Stimulated activated CD4-positive, alpha-beta T cell treated with anti-CD3 and anti-CD28 coated beads, Interleukin-4, amount 100 ng/mL, for 1 hour (primary cell): Measurements from ENCODE around the gene HOXD12.

ENCODE experiments used
- DNase-seq: peaks from one replicate; pipeline ENCODE4 v3.0.0-alpha.2; 2020

HOXD12 gene

DNA sequence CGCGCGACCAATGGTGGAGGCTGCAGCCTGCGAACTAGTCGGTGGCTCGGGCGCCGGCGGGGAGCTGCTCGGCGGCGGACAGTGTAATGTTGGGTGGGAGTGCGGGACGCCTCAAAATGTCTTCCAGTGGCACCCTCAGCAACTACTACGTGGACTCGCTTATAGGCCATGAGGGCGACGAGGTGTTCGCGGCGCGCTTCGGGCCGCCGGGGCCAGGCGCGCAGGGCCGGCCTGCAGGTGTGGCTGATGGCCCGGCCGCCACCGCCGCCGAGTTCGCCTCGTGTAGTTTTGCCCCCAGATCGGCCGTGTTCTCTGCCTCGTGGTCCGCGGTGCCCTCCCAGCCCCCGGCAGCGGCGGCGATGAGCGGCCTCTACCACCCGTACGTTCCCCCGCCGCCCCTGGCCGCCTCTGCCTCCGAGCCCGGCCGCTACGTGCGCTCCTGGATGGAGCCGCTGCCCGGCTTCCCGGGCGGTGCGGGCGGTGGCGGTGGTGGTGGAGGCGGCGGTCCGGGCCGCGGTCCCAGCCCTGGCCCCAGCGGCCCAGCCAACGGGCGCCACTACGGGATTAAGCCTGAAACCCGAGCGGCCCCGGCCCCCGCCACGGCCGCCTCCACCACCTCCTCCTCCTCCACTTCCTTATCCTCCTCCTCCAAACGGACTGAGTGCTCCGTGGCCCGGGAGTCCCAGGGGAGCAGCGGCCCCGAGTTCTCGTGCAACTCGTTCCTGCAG, 23.3 kb downstream of the HOXD12 start, which contains the start of gene HOXD9:
TSS of gene HOXD9 (plus strand) at position 37 of the 728 bp plus-strand sequence. CDS start at position 87, 50 bp downstream.
- DNase-seq = no peak

- DNase-seq = no peak
Measured at GRCh38 chr2:176123411-176124109, 24.0 kb downstream of the HOXD12 start.

GRCh38 chr2:176124110-176124946, 24.7 kb downstream of the HOXD12 start:
- DNase-seq = no peak

DNA sequence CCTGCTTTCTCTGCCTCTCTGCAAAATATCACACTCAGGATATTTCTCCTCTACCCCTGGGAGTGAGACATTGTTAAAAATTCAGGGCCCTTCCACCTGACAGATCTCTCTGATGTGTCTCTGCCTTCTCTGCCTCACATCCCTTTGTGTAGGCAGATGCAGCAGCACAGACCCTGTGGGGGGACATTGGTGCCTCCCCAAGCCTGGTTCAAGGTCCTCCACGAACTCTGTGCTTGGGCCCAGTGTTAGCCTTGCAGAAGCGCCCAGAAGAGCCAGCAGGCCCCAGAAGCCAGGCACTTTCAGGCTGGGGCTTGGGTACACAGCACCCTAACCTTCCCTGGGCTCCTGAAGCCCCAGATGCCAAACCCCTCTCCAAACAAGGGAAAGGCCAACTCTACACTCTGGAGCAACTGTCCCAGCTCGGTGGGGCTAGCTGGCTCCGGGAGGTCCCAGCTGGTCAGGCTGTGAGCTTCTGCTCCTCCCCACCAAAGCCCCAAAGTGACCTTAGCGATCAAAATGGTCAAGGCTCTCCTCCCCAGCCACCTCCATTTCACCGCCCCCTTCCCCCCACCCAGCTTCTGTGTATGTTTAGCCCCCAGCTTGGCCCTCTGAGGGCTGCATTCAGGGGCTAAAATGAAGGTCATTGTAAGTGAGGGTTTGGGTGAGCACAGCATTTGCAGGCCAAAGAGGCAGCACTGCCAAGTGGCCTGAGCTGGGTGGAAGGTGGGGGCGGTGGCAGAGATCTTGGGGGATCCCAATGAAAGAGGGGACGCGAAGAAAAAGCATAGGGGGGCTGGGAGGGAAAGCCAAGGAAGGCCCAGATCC, 25.6 kb downstream of the HOXD12 start:
- no peak for DNase-seq

DNA sequence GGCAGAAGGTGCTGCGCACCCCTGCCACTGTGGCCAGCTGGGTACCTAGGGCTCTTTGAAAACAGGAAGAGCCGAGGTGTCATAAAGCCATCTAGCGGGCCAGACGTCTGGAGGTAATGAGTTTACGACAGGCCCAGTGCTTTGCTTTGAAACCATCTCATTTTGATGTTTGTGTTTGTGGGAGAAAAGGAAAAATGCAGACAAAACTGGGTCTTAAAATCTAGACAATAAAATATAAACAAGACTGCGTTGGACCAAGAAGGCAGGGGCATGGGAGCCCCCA, 26.1 kb downstream of the HOXD12 start:
- no peak for DNase-seq

- DNase-seq = peak; percentile 72
Measured at GRCh38 chr2:176126929-176127773, 27.6 kb downstream of the HOXD12 start.

DNA sequence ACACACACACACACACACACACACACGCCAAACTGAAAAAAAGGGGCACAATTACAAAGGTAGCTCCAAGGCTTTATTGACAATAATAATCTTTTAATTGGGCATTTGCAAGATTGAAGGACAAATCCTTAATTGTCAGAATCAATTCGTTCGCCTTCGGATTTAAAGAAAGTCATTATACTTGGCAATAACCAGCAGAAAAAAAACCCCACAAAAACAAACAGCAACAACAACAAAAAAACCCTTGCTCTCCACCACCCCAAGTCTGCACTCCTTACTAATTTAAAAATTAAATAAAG, 28.1 kb downstream of the HOXD12 start:
- no peak for DNase-seq

DNA sequence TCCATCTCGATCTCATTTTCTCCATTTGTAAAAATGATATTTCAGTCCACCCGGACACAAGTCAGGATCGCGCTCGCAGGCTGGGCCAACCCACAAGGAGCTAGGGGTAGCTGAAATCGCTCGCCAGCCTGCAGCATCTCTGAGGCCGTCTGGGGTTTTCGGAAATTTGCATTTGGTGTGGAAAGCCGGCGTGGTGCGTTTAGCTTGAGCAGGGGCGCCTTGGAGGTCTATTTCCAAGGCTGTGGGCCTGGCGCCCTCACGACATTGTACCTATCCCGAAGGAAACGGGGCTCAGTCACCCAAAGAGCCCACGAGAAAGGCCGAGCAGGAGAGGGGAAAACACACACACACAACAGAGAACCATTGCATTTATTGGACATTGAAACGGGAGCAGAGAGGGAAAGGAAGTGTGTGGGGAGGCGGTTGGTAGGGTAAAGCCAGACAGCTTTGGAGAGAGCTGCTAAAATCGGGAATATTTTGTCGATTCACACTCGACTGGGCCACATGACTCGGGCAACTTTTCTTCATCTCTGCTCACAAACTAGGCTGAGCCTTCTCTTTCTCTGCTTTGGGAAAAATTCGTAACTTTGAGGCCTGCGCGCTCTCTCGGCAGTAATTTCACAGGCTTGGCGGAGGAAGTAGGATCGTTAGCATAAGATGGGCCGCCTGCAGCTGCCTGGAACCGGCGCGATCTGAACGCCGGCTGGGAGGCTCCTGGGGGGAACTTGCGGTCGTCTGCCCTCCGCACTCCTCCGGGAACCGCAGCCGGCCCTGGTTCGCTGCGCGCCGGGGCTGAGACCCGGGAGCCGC, 28.8 kb downstream of the HOXD12 start:
- DNase-seq = no peak

DNA sequence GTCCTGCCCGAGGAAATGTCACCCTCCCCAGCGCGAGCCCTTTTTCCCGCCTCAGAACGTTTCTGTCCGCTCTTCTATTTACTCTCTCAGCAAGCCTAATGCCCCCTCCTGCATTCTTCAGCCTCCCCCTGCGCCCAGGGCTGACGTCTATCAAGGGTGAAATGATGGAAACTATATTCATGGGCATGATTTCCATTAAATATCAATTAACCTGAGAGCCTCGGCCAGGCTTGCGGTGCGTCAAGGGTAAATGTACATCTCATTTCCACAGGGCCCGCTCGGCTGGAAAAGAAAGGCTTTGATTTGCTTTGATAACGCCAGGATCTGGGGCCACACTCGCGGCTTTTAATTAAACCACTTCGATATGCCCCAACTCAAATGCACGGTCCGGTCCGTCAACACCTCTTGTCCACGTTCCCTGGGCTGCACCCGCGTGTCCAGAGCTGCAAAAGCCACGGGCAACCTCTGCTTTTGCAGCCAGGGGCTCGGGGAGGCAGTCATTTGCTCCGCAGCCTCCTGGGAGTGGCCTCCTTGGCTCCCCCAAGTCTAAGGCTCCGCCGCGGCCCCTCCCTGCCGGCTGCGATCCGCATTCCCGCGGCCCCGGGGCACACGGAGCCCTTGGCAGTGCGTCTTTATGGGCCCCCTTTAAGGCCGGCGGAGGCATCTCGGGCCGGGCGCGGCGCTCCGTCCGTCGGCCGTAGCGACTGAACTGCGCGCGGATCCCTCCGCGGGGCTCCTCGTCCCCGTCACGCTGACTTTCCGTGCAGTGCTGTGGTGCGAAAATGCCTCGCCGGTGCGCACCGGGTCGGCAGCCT, 29.6 kb downstream of the HOXD12 start, which contains the start of gene HOXD8:
TSS of gene HOXD8 (plus strand) at position 724 of the 815 bp plus-strand sequence. CDS start 662 bp downstream, outside the sequence.
- peak; percentile 32 for DNase-seq

GRCh38 chr2:176129813-176130146, 30.2 kb downstream of the HOXD12 start:
- no peak for DNase-seq

DNA sequence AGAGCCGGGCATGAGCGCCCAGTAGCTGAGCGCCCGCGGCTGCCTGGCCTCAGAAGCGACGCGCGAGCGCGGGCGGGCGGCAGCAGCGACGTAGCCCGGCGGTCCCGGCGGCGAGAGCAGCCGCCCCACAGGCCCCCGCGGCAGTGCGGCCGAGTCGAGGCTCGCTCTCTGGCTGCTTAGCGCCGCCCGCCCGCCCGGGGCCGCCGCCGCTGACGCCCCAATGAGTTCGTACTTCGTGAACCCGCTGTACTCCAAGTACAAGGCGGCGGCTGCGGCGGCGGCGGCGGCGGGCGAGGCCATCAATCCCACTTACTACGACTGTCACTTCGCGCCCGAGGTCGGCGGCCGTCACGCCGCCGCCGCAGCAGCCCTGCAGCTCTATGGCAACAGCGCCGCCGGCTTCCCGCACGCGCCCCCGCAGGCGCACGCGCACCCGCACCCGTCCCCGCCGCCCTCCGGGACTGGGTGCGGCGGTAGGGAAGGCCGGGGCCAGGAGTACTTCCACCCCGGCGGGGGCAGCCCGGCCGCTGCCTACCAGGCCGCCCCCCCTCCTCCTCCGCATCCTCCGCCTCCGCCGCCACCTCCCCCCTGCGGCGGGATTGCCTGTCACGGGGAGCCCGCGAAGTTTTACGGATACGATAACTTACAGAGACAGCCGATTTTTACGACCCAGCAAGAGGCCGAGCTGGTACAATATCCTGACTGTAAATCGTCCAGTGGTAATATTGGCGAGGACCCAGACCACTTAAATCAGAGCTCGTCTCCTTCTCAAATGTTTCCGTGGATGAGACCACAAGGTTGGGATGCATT, 30.8 kb downstream of the HOXD12 start:
- DNase-seq = peak; percentile 32

GRCh38 chr2:176130957-176131847, 31.6 kb downstream of the HOXD12 start:
- no peak for DNase-seq

GRCh38 chr2:176131848-176132158, 32.2 kb downstream of the HOXD12 start:
- DNase-seq = no peak

GRCh38 chr2:176132205-176133171, 32.9 kb downstream of the HOXD12 start:
- no peak for DNase-seq

GRCh38 chr2:176133389-176133788, 33.8 kb downstream of the HOXD12 start:
- no peak for DNase-seq

- DNase-seq = no peak
Measured at GRCh38 chr2:176134035-176134434, 34.4 kb downstream of the HOXD12 start.

GRCh38 chr2:176135035-176135440, 35.4 kb downstream of the HOXD12 start:
- DNase-seq = no peak
